Stimulated activated CD8-positive, alpha-beta memory T cell treated with anti-CD3 and anti-CD28 coated beads, Interleukin-7, amount 100 ng/mL, for 24 hours (primary cell): ENCODE data around the gene KCNAB1.
"Not testable (repeated sequence)": the region's sequence is repeated elsewhere in the genome, so short reads cannot be mapped to it uniquely, and the experiment has no call there.

Source experiments
- DNase-seq: peaks from one replicate; pipeline ENCODE4 v3.0.0-alpha.2; 2020; ENCODE audit warnings: low read depth

KCNAB1 gene

GRCh38 chr3:156176048-156176447, 55.7 kb downstream of the KCNAB1 start:
- no peak for DNase-seq

DNA sequence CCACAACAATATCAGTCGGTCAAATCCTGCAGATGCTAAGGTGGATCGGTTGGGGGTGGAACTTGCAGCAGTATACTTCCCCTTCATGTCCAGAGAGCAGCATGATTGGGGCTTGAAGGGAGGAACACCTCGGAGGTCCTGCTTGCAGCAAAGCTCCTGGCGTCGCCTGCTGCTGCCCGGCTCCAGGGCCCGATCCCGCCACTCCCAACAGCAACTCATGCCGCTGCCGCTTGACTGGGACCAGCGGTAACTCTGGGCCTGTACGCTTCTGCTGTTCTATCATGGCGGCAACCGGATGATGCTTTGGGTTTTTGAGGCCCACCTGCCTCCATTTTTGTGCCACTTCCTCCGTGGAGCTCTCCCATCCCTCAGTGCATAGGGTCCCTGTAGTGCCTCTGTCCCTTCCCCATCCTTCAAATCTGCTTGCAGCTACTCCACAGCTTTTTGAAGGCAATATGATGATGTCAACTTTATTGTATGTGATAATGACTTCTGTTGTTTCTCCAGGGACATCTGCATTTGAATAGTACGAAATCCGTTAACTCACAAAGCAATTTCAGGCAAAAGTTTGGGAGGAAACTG, 56.3 kb downstream of the KCNAB1 start:
- DNase-seq: no peak

GRCh38 chr3:156180077-156180476, 59.7 kb downstream of the KCNAB1 start:
- DNase-seq: no peak

DNA sequence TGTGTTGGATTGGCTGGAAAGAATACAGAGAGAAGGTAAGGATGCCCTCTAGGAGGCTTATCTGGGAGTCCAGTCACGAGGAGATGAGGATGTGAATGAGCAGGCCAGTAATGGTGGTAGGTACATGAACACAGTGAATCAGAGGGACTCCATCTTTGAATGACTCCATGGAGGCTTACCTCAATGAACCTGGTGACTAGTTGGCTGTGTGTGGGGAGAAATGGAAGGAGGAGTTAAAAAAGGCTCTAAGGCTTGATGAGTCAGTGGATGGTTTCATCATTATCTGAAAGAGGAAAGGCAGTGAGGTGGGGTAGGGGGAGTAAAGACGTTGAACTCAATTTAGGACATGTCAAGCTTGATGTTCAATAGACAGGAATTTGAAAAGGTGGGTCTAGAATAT, 61.1 kb downstream of the KCNAB1 start:
- no peak for DNase-seq

DNA sequence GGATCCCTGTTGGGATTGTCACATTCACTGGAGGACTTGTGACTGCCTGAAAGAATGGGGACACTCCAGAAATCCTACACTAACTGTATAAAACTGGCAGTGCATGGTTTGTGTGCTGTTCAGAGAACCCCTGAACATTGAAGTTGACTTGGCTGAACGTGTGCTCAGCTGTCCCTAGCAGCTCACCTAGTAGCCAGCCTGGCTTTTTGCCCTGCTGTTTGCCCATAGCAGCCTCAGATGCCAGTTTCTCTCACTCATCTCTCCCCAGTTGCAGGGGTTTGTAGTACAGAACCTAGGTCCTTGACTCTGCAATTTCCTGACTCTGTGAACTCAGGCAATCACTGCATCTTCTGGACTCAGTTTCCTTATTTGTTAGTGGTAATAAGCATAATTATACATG, 63.0 kb downstream of the KCNAB1 start:
- DNase-seq: no peak

GRCh38 chr3:156184156-156184555, 63.8 kb downstream of the KCNAB1 start:
- DNase-seq: no peak

DNA sequence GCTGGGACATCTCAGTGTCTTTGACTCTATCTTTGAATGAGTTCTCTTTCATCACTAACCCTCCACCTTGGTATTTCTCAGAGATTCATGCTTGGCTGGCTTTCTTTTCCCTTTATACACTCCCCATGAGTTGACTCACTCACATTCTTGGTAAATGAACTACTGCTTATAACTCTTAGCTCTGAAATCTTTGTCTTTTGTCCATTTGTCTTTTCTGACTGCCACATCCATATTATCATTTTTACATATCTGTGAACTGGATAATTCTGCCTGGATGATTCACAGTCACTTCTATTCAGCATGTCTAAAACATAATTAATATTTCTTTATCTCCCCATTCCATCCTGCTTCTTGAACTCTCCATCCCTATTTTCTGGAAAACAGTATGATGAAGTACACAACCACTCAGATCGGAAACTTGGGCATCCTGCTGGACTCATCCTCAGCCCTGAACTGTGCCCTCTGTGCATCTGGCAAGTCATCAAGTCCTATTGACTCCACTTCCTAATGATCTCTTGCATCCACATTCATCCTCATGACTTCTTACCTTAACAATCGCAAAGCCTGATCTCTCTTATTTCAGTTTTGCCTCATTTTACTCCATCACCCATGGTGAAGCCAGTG, 66.9 kb downstream of the KCNAB1 start:
- DNase-seq: no peak

- DNase-seq: no peak
Measured at GRCh38 chr3:156188757-156189156, 68.4 kb downstream of the KCNAB1 start.

DNA sequence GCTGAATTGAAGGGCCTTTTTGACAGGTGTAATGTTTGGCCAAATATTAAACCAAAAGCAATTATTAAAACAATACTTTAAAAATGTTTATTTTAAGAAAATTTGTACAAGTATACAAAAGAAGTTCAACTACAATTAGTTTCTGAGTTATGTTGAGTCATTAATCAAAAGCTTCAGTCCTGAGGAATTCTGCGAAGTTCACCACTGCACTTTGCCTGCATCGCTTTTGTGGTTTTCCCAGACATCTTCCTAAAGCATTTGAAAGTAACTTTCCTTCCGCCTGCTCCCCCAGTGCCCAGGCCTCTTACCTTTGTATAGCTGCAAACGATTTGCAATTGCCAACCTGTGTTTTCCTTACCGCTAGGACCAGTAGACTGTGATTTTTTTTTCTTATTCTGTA, 69.5 kb downstream of the KCNAB1 start:
- no peak for DNase-seq

DNA sequence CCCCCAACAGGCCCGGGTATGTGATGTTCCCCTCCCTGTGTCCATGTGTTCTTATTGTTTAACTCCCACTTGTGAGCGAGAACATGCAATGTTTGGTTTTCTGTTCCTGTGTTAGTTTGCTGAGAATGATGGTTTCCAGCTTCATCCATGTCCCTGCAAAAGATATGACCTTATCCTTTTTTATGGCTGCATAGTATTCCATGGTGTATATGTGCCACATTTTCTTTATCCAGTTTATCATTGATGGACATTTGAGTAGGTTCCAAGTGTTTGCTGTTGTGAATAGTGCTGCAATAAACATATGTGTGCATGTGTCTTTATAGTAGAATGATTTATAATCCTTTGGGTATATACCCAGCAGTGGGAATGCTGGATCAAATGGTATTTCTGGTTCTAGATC, 74.6 kb downstream of the KCNAB1 start:
- DNase-seq: not testable (repeated sequence)

DNA sequence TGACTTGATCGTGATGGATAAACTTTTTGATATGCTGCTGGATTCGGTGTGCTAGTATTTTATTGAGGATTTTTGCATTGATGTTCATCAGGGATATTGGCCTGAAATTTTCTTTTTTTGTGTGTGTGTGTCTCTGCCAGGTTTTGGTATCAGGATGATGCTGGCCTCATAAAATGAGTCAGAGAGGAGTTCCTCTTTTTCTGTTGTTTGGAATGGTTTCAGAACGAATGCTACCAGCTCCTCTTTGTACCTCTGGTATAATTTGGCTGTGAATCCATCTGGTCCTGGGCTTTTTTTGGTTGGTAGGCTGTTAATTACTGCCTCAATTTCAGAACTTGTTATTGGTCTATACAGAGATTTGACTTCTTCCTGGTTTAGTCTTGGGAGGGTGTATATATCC, 76.8 kb downstream of the KCNAB1 start:
- not testable (repeated sequence) for DNase-seq

GRCh38 chr3:156201411-156202405, 81.3 kb downstream of the KCNAB1 start:
- no peak for DNase-seq

- DNase-seq: no peak
Measured at GRCh38 chr3:156206157-156206556, 85.8 kb downstream of the KCNAB1 start.

- DNase-seq: no peak
Measured at GRCh38 chr3:156207802-156208685, 87.7 kb downstream of the KCNAB1 start.

DNA sequence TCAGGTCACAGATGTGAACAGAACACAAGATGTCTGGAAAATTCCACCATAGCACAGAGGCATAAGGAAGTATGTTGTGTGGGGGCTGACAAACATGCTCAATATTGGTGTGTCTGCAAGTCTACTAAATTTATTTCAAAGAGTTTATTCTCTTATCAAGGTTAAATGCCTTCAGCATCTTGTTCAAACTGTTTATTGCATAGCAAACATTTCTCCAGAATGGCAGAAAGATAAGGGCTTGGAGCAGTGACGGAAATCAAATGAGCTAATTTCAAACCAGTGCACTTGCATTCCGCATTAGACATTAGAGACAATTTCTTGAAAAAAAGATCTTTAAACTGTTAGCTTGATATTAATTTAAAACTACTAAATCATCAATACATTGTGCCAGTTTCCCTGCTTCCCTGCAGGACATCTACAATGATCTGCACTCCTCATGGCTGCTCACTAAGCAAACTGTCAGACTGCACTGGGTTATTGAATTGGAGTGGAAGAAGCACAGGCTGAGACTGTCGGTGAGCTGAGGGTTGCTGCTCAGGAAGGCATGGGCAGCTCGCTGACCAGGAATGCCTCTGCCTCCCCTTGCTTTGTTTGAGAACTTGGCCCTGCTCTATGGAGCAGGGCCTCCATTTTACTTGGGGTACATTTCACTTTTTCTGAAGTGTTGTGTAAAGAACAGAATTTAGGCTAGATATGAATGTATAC, 89.4 kb downstream of the KCNAB1 start:
- no peak for DNase-seq

DNA sequence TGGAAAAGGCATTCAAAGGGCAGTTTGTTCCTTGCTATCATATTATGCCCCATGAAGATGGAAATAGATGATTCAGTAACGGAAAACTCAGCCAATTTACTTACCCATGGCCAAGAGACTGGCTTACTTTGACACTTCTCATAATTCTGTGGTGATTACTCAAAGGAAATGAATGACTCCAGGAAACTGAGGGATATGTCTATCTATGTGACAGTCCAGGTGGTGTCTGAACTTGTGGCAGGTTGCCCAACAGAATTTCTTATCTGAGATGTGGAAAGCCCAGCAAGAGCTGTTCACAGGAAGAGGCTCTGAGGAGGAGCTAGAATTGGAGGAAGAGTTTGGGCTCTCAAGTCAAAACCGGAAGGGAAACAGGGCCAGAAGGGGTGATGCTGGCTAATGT, 91.2 kb downstream of the KCNAB1 start:
- DNase-seq: no peak

- no peak for DNase-seq
Measured at GRCh38 chr3:156214676-156215075, 94.3 kb downstream of the KCNAB1 start.

- DNase-seq: no peak
Measured at GRCh38 chr3:156215751-156216150, 95.4 kb downstream of the KCNAB1 start.

GRCh38 chr3:156216216-156216615, 95.8 kb downstream of the KCNAB1 start:
- DNase-seq: no peak

GRCh38 chr3:156216852-156217251, 96.5 kb downstream of the KCNAB1 start:
- no peak for DNase-seq

GRCh38 chr3:156217674-156218352, 97.4 kb downstream of the KCNAB1 start:
- no peak for DNase-seq
